ENCODE data around the gene OR2F2. TPM values are rescaled to one million over a fixed set of nuclear protein-coding genes. Genes with fewer than 3 reads are reported as not detected.

OR2F2 gene
- total RNA-seq, 1 donor from 2014 or later, result not detected

DNA sequence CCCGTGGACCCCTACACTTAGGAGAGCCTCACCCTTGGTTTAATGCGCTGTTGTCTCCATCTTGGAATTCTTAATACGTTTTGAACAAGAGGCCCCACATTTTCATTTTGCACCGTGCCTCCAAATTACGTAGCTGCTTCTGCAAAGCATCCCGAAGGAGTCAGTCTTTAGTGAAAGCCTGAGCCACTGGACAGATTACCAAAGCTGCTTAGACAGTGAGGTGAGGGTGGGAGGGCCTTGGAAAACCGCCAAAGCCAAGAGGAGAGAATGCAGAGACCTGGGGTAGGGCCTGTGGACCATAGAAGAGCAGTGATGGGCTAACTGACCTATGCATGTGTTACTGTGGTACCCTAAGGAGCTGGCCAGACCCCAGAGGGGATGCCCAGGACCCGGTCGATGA lies 28.9 kb upstream of the OR2F2 start:
- TF ChIP-seq CTCF (IDR thresholded peaks at IDR 0.05), result no peak
- DNase-seq (ENCODE audit: extremely low spot score, unreplicated experiment), result no peak

DNA sequence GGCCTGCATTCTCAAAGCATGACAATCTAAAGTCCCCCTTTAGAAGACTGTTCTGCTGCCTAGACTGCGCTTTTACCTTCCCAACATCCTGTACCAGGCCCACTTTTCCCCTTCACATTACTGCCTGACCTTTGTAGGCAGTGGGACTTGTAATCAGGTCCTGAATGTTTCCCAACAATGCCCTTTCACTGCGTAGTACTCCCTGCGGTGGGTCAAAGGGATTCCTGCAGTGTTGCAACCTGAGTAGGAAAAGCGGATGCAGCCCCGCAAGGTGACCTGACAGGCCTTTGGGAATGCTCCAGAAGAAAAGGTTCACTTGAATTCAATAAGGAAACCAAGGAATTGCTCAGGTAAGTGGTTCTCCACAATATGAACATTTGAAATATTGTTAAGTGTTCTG lies 28.1 kb upstream of the OR2F2 start:
- H3K4me1 Mint-ChIP-seq (ENCODE audit: unreplicated experiment), result peaks cover 5% of the 10 kb centered on the region
- peaks cover 8% of the 10 kb centered on the region for H3K27me3 Mint-ChIP-seq (ENCODE audit: unreplicated experiment)
- no peak for TF ChIP-seq CTCF (IDR thresholded peaks at IDR 0.05)
- H3K9me3 Mint-ChIP-seq (ENCODE audit: unreplicated experiment), result no peaks in the 10 kb centered on the region
- no peaks in the 10 kb centered on the region for H3K36me3 Mint-ChIP-seq (ENCODE audit: unreplicated experiment)
- no peak overlapping the region for H3K27ac Mint-ChIP-seq (ENCODE audit: unreplicated experiment)
- no peak overlapping the region for H3K4me3 Mint-ChIP-seq (ENCODE audit: unreplicated experiment)
- DNase-seq (ENCODE audit: extremely low spot score, unreplicated experiment), result no peak

More for the DNA sequence above, 28.9 kb upstream of the OR2F2 start:
- Mint-ChIP-seq H3K4me1 (ENCODE audit: unreplicated experiment) (peaks cover 7% of the 10 kb centered on the region), H3K27me3 (ENCODE audit: unreplicated experiment) (peaks cover 8% of the 10 kb centered on the region), H3K27ac (ENCODE audit: unreplicated experiment) (no peak overlapping the region), H3K9me3 (ENCODE audit: unreplicated experiment) (no peaks in the 10 kb centered on the region), H3K36me3 (ENCODE audit: unreplicated experiment) (no peaks in the 10 kb centered on the region), H3K4me3 (ENCODE audit: unreplicated experiment) (no peak overlapping the region)

DNA sequence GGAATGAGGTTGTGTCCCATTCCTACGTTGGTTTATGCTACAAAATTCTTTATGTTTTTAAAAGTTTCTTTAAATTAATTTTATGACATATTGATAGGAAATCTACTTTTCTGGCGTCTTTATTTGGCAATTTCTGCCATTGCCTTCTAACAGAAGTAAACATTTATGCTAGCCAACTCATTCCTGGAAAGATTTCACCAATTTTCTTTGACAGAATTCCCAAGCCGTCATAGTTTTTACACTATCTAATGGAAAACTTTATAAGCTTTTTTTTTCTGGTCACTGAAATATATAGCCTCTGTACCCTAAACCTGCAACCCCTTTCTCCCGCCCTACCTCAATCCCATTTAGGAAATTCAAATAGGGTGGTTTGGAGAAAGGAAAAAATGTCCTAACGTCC lies 26.9 kb upstream of the OR2F2 start:
- TF ChIP-seq CTCF (IDR thresholded peaks at IDR 0.05), result no peak
- DNase-seq (ENCODE audit: extremely low spot score, unreplicated experiment), result no peak
- Mint-ChIP-seq H3K27me3 (ENCODE audit: unreplicated experiment) (peaks cover 12% of the 10 kb centered on the region), H3K27ac (ENCODE audit: unreplicated experiment) (no peak overlapping the region), H3K36me3 (ENCODE audit: unreplicated experiment) (no peaks in the 10 kb centered on the region), H3K4me1 (ENCODE audit: unreplicated experiment) (peaks cover 3% of the 10 kb centered on the region), H3K9me3 (ENCODE audit: unreplicated experiment) (no peaks in the 10 kb centered on the region), H3K4me3 (ENCODE audit: unreplicated experiment) (no peak overlapping the region)

DNA sequence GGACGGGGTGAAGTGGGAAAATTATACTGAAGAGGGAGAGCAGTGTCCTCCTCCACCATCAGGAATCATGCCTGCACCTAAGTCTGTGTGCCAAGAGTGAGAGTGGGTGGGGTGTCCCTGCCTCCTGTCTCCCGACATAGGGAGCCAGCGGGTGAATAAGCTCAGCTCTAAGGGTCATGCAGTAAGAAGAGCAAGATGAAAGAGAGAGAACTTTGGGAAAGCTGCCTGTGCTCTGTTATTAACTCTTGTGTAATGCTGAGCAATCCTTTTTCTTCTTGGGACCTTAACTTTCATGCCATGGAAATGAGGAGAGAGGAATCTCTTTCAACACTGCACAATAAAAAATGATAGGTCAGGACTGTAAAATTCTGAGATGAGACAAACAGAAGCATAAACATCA lies 25.2 kb upstream of the OR2F2 start:
- DNase-seq (ENCODE audit: extremely low spot score, unreplicated experiment), result no peak
- H3K4me3 Mint-ChIP-seq (ENCODE audit: unreplicated experiment), result no peak overlapping the region
- peaks cover 22% of the 10 kb centered on the region for H3K27me3 Mint-ChIP-seq (ENCODE audit: unreplicated experiment)
- no peak for TF ChIP-seq CTCF (IDR thresholded peaks at IDR 0.05)
- no peaks in the 10 kb centered on the region for H3K36me3 Mint-ChIP-seq (ENCODE audit: unreplicated experiment)
- no peaks in the 10 kb centered on the region for H3K9me3 Mint-ChIP-seq (ENCODE audit: unreplicated experiment)
- no peak overlapping the region for H3K27ac Mint-ChIP-seq (ENCODE audit: unreplicated experiment)
- H3K4me1 Mint-ChIP-seq (ENCODE audit: unreplicated experiment), result peaks cover 3% of the 10 kb centered on the region

GRCh38 chr7:143910473-143911248 lies 24.4 kb upstream of the OR2F2 start:
- no peaks in the 10 kb centered on the region for H3K36me3 Mint-ChIP-seq (ENCODE audit: unreplicated experiment)
- no peak for TF ChIP-seq CTCF (IDR thresholded peaks at IDR 0.05)
- no peaks in the 10 kb centered on the region for H3K9me3 Mint-ChIP-seq (ENCODE audit: unreplicated experiment)
- H3K27ac Mint-ChIP-seq (ENCODE audit: unreplicated experiment), result no peak overlapping the region
- no peak for DNase-seq (ENCODE audit: extremely low spot score, unreplicated experiment)
- peaks cover 3% of the 10 kb centered on the region for H3K4me1 Mint-ChIP-seq (ENCODE audit: unreplicated experiment)
- H3K4me3 Mint-ChIP-seq (ENCODE audit: unreplicated experiment), result no peak overlapping the region
- H3K27me3 Mint-ChIP-seq (ENCODE audit: unreplicated experiment), result peaks cover 22% of the 10 kb centered on the region
